Liver (tissue), 9 donors: ENCODE results near the gene RASA3. TPM values are rescaled to one million over a fixed set of nuclear protein-coding genes. Genes with fewer than 3 reads are reported as not detected.

ENCODE experiments used
- DNase-seq: peaks from one replicate; pipeline ENCODE4 v3.0.0-alpha.2; 2017; ENCODE audit warnings: low spot score
- H3K27ac ChIP-seq, 2 donors: one replicate each; pipeline ENCODE4 v1.7.0; 2013; ENCODE audit warnings: inconsistent platforms in 2 of 2, low read length in 2 of 2, control low read depth in 1 of 2, low read depth in 1 of 2, mild to moderate bottlenecking in 1 of 2
- H3K27me3 ChIP-seq, 4 donors: one replicate each; pipeline versions ENCODE4 v1.6.1 to v1.7.0; 2013; ENCODE audit warnings: low read length in 3 of 4, inconsistent platforms in 1 of 4, mild to moderate bottlenecking in 1 of 4, moderate library complexity in 1 of 4; ENCODE audit not compliant: control insufficient read depth in 4 of 4, insufficient read depth in 4 of 4
- H3K36me3 ChIP-seq, 4 donors: one replicate each; pipeline versions ENCODE4 v1.6.1 to v1.7.0; 2013; ENCODE audit warnings: low read length in 3 of 4, mild to moderate bottlenecking in 3 of 4, low read depth in 1 of 4, moderate library complexity in 1 of 4; ENCODE audit not compliant: control insufficient read depth in 4 of 4, insufficient read depth in 3 of 4
- H3K4me1 ChIP-seq, 4 donors: one replicate each; pipeline versions ENCODE4 v1.6.1 to v1.7.0; 2013; ENCODE audit warnings: low read length in 3 of 4, mild to moderate bottlenecking in 3 of 4, moderate library complexity in 1 of 4; ENCODE audit not compliant: control insufficient read depth in 4 of 4, insufficient read depth in 4 of 4
- H3K4me3 ChIP-seq, 3 donors: one replicate each; pipeline versions ENCODE4 v1.6.1 to v1.7.0; 2013; ENCODE audit warnings: low read length in 3 of 3, control low read depth in 1 of 3, low read depth in 1 of 3, mild to moderate bottlenecking in 1 of 3
- H3K9ac ChIP-seq, 2 donors: one replicate each; pipeline ENCODE4 v1.7.0; 2013; ENCODE audit warnings: low read length in 2 of 2, mild to moderate bottlenecking in 2 of 2, moderate library complexity in 2 of 2, control low read depth in 1 of 2, low read depth in 1 of 2
- H3K9me3 ChIP-seq, 4 donors: one replicate each; pipeline versions ENCODE4 v1.6.1 to v1.7.0; 2013; ENCODE audit warnings: low read length in 3 of 4; ENCODE audit not compliant: control insufficient read depth in 4 of 4
- CTCF ChIP-seq: fragments of 150-350 bp; IDR thresholded peaks from 2 replicates; pipeline ENCODE4 v1.5.1; 2017; ENCODE audit warnings: improper control_type of control experiment, low read depth, low read length; ENCODE audit not compliant: missing input control
- EGR1 ChIP-seq, 2 donors: IDR thresholded peaks; 2 replicates each; pipeline ENCODE4 v1.6.1; 2016 to 2018; ENCODE audit warnings: antibody characterized with exemption in 2 of 2, low read depth in 2 of 2
- FOXA1 ChIP-seq: IDR thresholded peaks from 2 replicates; pipeline ENCODE4 v1.6.1; 2016; ENCODE audit warnings: antibody characterized with exemption
- FOXA2 ChIP-seq: IDR thresholded peaks from 2 replicates; pipeline ENCODE4 v1.6.1; 2016; ENCODE audit warnings: antibody characterized with exemption
- GABPA ChIP-seq, 2 donors: IDR thresholded peaks in 1 of 2; conservative IDR thresholded peaks in 1 of 2; 2 replicates each; pipeline ENCODE4 v1.6.1; 2016; ENCODE audit warnings: antibody characterized with exemption in 2 of 2, mild to moderate bottlenecking in 1 of 2, moderate library complexity in 1 of 2
- HNF4A ChIP-seq, 2 donors: conservative IDR thresholded peaks; 2 replicates each; pipeline ENCODE4 v1.6.1; 2016; ENCODE audit warnings: antibody characterized with exemption in 2 of 2, mild to moderate bottlenecking in 2 of 2
- HNF4G ChIP-seq: IDR thresholded peaks from 2 replicates; pipeline ENCODE4 v1.6.1; 2016; ENCODE audit warnings: antibody characterized with exemption
- MAX ChIP-seq: IDR thresholded peaks from 2 replicates; pipeline ENCODE4 v1.6.1; 2016; ENCODE audit warnings: antibody characterized with exemption
- NR2F2 ChIP-seq: IDR thresholded peaks from 2 replicates; pipeline ENCODE4 v1.6.1; 2016; ENCODE audit warnings: antibody characterized with exemption
- RAD21 ChIP-seq, 2 donors: IDR thresholded peaks; 2 replicates each; pipeline ENCODE4 v1.6.1; 2016; ENCODE audit warnings: antibody characterized with exemption in 2 of 2, mild to moderate bottlenecking in 2 of 2
- REST ChIP-seq: IDR thresholded peaks from 2 replicates; pipeline ENCODE4 v1.6.1; 2016; ENCODE audit warnings: antibody characterized with exemption, mild to moderate bottlenecking
- RXRA ChIP-seq, 2 donors: IDR thresholded peaks; 2 replicates each; pipeline ENCODE4 v1.6.1; 2017 to 2018; ENCODE audit warnings: antibody characterized with exemption in 2 of 2, mild to moderate bottlenecking in 1 of 2
- SP1 ChIP-seq: IDR thresholded peaks from 2 replicates; pipeline ENCODE4 v1.6.1; 2018; ENCODE audit warnings: antibody characterized with exemption, mild to moderate bottlenecking
- TAF1 ChIP-seq: conservative IDR thresholded peaks from 2 replicates; pipeline ENCODE4 v1.6.1; 2016; ENCODE audit warnings: antibody characterized with exemption, mild to moderate bottlenecking
- YY1 ChIP-seq: IDR thresholded peaks from 2 replicates; pipeline ENCODE4 v1.6.1; 2016; ENCODE audit warnings: antibody characterized with exemption, mild to moderate bottlenecking
- ZBTB33 ChIP-seq: IDR thresholded peaks from 2 replicates; pipeline ENCODE4 v1.6.1; 2016; ENCODE audit warnings: antibody characterized with exemption
- WGBS: extraction: QIAGEN DNeasy Blood & Tissue Kit; methylation state at CpG from one replicate; pipeline ENCODE4 v1.1.7; 2013; 5-methylcytosine and 5-hydroxymethylcytosine counted together
- polyA plus RNA-seq, 2 donors: library from polyadenylated mRNA; stranded (reverse) in 1 of 2; unstranded in 1 of 2; fragments of 200-250 nt in 1 of 2; fragments of >200 nt in 1 of 2; fragmentation: Nextera tagmentation in 1 of 2; extraction: Ambion mirVana in 1 of 2; gene quantifications; one replicate each; pipeline versions ENCODE4 v1.2.1 to v1.2.3, GENCODE V29; 2013 to 2015
- total RNA-seq, 2 donors: library from RNA; depleted of rRNA; stranded (reverse); fragments of >200 nt; gene quantifications; one replicate each; pipeline ENCODE4 v1.2.3, GENCODE V29; 2014
- TF ChIP-seq, protein P1 (sequence below): IDR thresholded peaks from 2 replicates; pipeline ENCODE4 v1.6.1; 2016; ENCODE audit warnings: antibody characterized with exemption
- donor health status: healthy.
- donor health status: healthy.
- donor health status: healthy.
- donor health status: healthy.
- donor health status: healthy.

Gene RASA3
- total and polyA plus RNA-seq, 4 donors, result 0.64 to 5.9 (median 3.8) TPM

DNA sequence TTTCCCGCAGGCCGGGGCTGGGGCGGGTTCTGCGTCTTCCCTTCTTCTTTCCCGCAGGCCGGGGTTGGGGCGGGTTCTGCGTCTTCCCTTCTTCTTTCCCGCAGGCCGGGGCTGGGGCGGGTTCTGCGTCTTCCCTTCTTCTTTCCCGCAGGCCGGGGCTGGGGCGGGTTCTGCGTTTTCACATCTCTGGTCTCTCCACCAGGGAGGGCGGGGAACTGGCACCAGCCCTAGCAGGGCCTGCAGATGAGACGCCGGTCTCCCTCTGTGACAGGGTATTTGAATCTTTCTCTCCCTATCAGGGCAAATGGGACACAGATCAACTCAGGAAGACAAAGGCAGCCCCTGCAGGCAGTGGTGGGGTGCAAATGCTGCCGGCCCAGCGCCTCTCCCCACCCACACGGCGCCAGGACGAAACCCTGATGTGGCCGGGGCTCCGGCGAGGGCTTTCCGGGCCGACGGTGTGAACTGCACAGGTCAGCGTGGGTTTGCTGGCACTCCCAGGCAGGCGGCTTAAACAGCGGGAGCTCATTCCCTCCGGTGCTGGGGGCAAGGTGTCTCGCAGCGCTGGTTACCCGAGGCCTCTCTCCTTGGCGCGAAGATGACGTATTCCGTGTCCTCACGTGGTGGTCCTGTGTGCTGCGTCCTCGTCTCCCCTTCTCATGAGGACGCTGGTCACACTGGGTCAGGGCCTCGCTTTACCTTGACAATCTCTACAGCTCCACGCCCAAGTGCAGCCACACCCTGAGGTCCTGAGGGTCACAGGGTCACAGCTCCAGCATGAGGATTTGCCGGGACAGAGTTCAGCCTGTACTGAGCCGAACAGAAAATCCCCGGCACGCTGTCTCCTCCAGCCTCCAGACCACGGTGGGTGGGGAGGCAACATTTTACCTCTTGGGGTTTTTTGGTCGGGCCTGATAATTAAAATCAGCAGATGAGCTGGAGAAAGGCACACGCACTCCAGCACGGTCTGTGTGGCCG lies 157.8 kb downstream of the RASA3 start:
- H3K9me3 ChIP-seq, result no peaks in the 10 kb centered on the region
- no peak overlapping the region for H3K27ac ChIP-seq
- peaks cover 0 to 2% (median 0%) of the 10 kb centered on the region in 4 donors for H3K36me3 ChIP-seq
- 95% methylated on average over 48 of the region's 56 CpGs for WGBS
- DNase-seq, result no peak
- no peak overlapping the region for H3K4me3 ChIP-seq
- no peaks in the 10 kb centered on the region for H3K27me3 ChIP-seq
- peaks cover 12 to 20% (median 16%) of the 10 kb centered on the region in 4 donors for H3K4me1 ChIP-seq
- TF ChIP-seq CTCF, result no peak
- no peak for TF ChIP-seq MAX
- TF ChIP-seq FOXA2, result no peak
- TF ChIP-seq NR2F2, result no peak
- no peak for TF ChIP-seq EGR1 (IDR thresholded peaks at IDR 0.05; ENCODE audit: low read depth in 2 of 2)
- no peak for TF ChIP-seq HNF4G
- TF ChIP-seq FOXA1, result no peak
- no peak for TF ChIP-seq ZBTB33
- no peak for TF ChIP-seq YY1
- no peak for TF ChIP-seq GABPA (IDR thresholded peaks at IDR 0.05 in 1 of 2, conservative IDR thresholded peaks at IDR 0.05 in 1 of 2)
- TF ChIP-seq REST, result no peak
- TF ChIP-seq, protein P1, sequence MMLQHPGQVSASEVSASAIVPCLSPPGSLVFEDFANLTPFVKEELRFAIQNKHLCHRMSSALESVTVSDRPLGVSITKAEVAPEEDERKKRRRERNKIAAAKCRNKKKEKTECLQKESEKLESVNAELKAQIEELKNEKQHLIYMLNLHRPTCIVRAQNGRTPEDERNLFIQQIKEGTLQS, result no peak
- no peak for TF ChIP-seq TAF1
- no peak for TF ChIP-seq RAD21 (IDR thresholded peaks at IDR 0.05)
- no peak for TF ChIP-seq SP1
- no peak for TF ChIP-seq HNF4A (conservative IDR thresholded peaks at IDR 0.05)
- TF ChIP-seq RXRA (IDR thresholded peaks at IDR 0.05), result no peak
- H3K9ac ChIP-seq, result no peak overlapping the region
